ENCODE results near the gene SLC39A3. TPM values are rescaled to one million over a fixed set of nuclear protein-coding genes. Genes with fewer than 3 reads are reported as not detected.
A peak's percentile ranks its signal among the peaks of the same experiment; 100 is the strongest.

SLC39A3 gene
- total and polyA plus RNA-seq, 10 of the 15 experiments (the other 5 are each of a cell fraction or from before 2014, with no cell fraction given), result 0.63 to 67.1 (median 51.2) TPM

GRCh38 chr19:2702170-2703076, 37.4 kb downstream of the SLC39A3 start, which contains the start of gene GNG7 (continued):
- TF ChIP-seq CEBPZ (IDR thresholded peaks at IDR 0.05; ENCODE audit: low read depth, low read length) (no peak), ZNF622 (IDR thresholded peaks at IDR 0.05) (peak; percentile 28; the same call in 1 of the 2 replicates), IKZF1 (conservative IDR thresholded peaks at IDR 0.05) (no peak), RFX5 (IDR thresholded peaks at IDR 0.05; ENCODE audit: low read depth, low read length) (no peak), BHLHE40 (IDR thresholded peaks at IDR 0.05; ENCODE audit: borderline replicate concordance in 1 of 2, low read depth in 2 of 2, low read length in 1 of 2) (peak in 1 of 2 experiments; percentile 26; a peak in 1 of 4 replicates), WRNIP1 (IDR thresholded peaks at IDR 0.05; ENCODE audit: borderline replicate concordance, low read depth, low read length) (no peak), EGR1 (IDR thresholded peaks at IDR 0.05; ENCODE audit: borderline replicate concordance in 1 of 2, low read depth in 2 of 2, low read length in 2 of 2) (peak in 1 of 2 experiments; percentile 92; a peak in 2 of 3 replicates)

Data from GM12878 (cell line).